ENCODE data around the gene PLEKHO2.

GRCh38 chr15:64895285-64896065 is 53.8 kb downstream of the PLEKHO2 start:
- TF ChIP-seq CTCF (IDR thresholded peaks at IDR 0.05) (peak in 3 of 6 experiments; percentile 7 to 19 (median 10)), POLR2A (IDR thresholded peaks at IDR 0.05) (no peak)

Data from esophagus squamous epithelium (tissue), 4 donors.